CD4-positive, alpha-beta T cell treated with Interleukin-15 for 1 hour (primary cell): ENCODE results near the gene PRR29.
"Not testable (repeated sequence)": the region's sequence is repeated elsewhere in the genome, so short reads cannot be mapped to it uniquely, and the experiment has no call there.

Experiments
- DNase-seq: peaks from one replicate; pipeline ENCODE4 v3.0.0-alpha.2; 2020

The PRR29 gene

DNA sequence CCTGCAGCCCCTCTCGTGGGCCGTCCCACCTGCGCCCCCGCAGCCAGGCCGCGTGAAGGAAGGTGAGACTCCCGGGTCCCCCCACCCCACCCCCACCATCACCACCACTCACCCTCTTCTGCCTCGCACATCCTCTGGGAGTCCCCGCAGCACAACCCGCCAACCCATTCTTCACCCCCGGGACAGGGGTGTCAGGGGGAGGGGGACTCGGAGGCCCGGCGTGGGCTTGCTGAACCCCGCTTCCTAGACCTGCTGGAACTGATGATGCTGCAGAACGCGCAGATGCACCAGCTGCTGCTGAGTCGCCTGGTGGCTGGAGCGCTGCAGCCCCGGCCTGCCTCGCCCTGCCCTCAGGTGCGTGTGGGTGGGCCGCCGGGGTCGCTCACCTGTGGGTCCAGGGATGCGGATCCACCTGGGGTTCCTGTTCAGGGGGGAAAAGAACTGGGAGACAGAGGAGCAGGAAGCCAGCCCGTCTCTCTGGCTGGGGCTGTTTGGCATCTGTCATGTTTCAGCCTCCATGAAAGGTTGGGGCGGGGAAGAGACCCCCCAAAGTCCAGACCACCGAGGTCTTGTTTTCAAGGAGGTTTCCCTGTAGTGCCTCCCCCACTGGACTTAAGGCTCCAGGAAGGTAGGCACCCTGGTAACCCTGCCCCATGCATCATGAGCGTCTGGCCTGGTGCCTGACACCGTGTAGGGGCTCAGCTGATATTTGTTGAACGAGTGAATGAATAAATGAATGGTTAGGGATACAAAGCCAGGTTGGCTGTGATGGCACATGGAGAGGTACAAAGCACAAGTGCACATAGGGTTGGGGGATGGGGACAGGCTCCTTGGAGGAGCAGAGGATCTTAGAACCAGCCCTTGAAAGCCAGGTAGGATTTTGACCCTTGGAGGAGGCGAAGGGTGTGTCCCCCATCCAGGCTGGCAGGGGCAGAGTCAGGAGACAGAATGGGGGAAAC is 849 bp downstream of the PRR29 start:
- no peak for DNase-seq

DNA sequence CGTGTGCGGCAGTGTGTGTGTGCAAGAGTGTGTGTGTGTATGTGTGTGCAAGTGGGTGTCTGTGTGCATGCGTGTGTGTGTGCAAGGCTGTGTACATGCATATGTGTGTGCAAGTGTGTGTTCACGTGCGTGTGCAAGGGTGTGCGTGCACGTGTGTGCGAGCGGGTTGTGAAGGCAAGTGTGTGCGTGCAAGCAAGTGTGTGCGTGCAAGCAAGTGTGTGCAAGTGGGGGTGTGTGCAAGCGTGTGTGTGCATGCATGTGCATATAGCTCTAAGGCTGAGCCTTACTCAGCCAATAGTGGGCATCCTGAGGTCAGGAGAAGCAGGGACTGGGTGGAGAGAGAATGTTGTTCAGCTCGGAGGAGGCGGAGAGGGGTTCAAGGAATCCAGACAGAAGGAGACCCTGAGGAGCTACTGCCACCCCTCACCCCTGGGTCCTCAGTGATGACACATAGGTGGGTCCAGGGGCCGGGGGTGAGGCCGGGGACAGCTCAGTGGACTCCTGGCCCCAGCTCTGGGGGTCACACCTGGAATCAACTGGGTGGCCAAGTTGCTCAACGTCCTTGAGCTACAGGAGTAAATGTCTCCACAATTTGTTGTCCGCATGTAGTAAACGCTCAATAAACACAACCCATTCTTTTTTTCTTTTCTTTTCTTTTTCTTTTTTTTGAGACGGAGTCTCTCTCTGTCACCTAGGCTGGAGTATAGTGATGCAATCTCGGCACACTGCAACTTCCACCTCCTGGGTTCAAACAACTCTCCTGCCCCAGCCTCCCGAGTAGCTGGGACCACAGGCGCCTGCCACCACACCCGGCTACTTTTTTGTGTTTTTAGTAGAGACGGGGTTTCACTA is 1.8 kb downstream of the PRR29 start:
- no peak for DNase-seq

DNA sequence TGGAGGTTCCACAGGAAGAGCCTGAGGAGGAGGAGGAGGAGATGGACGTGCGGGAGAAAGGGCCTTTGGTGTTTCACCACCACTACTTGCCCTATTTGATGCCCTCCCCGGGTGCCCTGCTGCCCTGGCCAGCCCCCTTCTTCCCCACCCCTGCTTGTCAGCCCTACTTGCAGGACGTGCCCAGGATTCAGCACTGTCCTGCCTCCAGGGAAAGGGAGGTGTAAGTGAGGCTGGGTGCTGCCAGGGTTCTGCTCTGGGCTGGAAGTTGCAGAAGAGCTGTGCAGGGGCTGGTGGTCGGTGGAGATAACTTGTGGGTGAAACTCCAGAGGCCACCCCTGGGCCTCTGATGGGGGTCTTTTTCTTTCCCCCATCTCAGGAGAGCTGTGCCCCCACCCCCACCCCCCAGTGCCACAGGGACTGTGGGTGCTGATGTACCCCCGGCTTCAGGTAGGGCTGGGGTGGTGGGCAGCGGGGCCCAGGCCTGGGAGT is 3.0 kb downstream of the PRR29 start:
- no peak for DNase-seq

DNA sequence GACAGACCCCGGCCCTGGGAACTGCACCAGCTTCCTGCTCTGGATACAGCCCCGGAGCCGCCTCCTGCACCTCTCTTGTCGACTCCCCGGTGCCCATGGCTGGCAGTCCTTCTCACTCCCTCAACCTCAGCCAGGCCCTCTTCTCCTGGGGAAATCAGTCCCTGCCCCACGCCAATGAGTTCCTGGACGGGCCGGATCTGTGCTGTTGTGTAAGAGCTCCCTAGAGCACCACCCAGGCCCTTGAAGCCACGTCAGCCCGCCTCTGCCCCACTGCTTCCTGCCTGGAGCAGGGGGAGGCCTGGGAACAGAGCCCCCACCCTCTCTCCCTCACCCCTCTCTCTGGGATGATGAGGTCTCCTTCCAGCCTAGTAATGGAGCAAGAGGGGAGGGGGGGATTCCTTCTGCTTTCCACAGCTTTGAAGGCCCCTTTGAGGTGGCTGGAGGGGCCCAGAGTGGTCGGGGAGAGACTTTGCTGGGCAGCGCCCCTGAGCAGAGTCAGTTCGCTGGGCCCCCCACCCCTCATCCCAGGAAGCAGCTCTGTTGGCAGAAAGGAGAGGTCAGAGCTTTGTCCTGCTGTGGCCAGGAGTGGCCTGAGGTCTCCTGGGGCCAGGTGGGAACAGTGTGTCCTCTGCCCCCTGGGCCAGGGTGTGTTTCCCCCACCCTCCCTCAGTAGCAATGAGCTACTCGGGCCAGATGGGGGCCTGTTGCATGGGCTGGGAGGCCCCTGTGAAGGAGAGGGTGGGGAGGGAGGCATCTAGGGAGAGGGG is 3.8 kb downstream of the PRR29 start:
- peak; percentile 41 for DNase-seq

DNA sequence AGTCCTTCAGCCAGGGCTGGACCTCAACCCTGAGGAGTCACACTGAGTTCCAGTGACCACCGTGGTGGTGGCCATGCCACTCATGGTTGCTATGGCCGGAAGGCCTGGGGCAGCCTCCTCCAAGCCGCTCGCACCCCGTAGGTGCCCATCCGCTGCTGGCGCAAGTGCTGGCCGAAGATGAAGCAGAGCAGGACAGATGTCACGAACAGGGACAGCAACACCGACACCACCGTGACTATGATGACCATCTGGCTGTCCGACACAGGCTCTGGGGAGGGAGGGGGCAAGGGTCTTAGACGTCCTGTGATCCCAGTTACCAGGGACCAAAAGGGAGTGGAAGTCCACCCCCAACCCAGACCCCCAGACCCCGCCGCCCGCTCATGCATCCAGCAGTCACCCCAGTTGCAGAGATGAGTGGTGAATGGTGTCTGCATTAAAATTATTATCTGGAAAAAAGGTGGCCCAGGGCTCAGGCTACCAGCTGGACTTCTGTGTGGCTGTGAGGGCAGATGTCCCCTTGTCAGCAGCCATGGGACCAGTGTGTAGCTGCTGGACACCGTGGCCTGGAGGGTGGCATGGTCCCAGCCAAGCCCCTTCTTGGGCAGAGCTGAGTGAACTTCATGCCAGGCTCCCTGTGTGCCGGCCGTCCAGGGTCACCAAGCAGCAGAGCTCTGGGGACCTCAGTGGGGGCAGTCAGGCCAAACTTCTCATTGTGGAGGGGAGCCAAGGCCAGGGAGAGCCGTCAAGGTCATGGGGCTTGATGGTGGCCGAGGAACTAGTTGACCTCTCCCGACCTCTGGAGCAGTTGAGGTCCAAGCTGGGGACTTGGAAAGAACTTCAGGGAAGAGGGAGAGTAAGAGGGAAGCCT is 4.7 kb downstream of the PRR29 start:
- DNase-seq = no peak

DNA sequence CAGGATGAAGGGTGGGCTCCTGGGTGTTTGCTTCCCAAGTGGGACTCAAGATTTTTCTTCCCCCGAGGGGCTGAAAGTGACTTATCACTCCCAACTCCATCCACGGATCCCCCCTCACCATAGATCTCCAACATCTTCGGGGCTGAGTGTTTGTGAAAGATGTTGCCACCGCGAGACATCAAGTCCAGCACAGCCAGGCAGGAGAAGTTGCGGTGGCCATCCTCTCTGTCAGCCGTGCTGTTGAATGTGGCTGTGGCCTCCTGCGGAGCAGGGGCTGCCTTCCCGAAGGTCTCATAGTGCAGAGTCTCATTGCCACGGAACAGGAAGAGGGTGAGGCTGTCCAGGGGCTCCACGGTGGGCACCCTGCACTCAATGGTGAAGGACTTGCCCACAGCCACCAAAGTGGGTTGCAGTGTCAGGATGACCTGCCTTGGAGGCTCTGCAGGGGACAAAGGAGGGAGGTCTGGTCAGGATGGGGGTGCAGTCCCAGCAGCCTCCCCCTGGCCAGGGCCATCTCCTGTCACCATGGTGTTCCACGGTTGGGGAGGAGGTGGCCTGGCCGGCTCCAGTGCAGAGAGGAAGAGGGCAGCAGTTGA is 5.5 kb downstream of the PRR29 start:
- no peak for DNase-seq

DNA sequence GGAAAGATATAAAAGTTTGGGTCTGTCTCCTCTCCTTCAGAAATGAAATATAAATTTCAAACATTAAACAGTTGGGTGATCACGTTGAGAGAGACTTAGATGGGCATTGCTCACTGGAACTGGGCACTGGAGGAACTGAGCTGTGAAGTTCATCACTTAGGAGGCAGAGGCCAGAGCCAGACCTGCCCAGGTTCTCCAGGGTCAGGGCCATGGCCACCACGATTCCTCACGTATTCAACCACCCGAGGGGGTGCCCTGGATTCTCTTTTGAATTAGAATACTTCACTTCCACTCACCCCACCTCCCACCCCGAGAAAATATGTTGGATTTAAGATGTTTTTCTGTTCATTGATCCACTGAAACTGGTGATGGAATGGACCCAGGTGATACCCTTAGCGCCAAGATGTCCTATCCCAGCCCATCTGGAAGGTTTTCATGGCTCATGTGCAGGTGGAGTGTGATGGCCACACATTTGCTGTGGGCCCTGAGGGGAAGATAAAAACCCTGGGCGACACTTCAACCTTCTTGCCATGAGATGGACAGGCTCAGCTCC is 6.1 kb downstream of the PRR29 start:
- DNase-seq = no peak

DNA sequence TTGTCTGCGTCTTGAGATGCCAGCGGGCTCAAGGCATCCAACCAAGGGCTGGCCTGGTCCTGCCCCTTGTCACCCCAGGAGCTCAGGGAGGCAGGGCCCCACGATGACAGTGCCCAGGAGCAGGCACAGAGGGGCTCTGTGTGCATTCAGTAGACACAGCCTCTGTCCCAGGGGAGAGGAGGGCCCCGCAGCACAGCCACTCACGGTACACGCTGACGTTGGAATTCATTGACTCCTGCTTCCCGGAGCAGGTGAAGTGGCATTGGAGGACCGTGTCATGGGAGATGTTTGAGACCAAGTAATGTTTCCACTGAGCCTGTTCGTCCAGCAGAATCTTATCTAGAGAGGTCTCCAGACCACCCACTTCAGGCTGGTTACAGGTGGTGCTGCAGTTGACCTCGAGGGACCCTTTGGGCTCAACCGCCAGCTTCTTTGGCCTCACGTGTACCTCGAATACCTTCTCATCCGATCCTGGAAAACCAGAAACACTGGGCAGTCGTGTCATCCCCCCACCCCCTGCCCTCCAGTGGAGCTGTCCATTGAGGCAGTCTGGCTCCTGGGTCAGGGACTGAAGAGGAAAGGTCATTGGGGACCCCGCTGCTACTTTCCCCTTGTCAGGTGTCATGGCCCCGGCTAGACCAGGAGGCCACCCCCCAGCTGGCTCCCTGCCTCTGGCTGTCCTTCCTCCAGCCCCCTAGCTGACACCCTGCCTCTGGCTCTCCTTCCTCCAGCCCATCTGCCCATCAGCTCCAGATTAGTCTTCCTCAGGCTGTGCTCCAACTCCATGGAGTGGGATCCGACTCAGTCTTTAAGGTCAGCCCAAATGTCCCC is 7.0 kb downstream of the PRR29 start:
- DNase-seq = no peak

DNA sequence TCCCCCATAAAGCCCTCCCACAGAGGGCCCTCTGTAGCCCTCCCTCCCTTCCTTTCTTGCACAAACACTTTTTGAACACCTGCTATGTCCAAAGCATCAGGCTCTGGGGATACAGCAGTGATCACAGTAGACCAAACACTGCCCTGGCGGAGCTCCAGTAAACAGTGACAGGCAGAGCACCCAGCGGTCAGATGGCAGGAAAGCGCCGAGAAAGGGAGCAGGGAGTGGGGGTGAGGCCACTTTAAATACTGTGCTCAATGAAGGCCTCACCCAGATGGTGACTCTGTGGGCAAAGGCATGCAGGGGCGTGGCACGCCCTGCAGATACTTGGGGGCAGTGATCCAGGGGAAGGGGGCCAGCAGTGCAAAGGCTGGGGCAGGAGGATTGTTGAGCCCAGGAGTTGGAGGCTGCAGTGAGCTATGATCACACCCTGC is 7.6 kb downstream of the PRR29 start:
- DNase-seq = no peak

DNA sequence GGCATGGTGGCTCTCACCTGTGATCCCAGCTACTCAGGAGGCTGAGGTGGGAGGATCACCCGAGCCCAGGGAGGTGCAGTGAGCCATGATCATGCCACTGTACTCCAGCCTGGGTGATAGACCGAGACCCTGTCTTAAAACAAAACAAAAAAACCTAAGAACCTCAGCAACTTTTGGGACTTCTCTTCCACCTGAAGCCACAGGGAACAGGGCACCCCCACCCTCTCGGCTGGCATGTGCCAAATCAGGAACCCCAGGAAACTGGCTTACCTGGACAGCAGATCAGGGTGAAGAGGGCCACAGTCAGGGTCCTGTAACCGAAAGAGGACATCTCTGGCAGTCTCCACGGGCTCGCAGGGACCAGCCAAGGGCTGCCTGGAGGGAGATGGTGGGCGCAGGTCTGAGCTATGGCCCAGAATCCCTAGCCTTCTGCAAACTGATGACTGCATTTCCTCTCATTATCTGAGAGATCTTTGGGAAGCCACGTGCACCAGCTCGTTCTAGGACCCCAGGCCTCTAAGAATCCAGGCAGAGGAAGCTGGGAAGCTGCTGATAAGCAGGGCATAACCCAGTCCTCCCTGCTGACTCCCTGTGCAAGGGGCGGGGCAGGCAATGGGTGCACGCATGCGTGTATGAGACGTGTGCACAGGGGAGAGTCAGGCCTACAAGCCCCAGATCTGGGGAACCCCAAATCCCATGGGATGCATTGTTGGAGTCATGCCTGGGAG is 8.4 kb downstream of the PRR29 start:
- no peak for DNase-seq

DNA sequence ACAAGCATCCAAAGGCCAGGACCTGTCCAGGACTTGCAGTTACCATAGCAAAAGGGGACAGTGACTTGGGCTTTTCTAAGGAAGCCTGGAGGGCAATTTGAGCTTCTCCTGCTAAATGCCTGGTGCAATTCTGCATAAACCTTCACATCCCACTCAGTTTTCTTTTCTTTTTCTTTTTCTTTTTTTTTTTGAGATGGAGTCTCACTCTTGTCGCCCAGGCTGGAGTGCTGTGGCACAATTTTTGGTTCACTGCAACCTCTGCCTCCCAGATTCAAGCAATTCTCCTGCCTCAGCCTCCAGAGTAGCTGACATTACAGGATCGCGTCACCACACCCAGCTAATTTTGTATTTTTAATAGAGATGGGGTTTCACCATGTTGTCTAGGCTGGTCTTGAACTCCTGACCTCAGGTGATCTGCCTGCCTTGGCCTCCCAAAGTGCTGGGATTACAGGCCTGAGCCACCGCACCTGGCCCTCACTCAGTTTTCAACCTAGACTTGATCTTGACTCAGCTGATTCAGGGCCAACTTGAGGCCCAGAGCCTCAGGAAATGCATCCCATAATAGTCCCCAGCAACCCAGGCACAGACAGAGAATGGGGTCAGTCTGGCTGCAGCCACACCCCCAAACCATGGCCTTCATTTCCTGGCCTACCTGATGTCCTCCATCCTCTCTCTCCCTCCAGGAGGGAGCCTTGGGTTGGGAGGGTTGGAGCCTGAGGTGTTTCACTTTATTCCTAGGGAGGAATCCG is 9.1 kb downstream of the PRR29 start:
- not testable (repeated sequence) for DNase-seq

DNA sequence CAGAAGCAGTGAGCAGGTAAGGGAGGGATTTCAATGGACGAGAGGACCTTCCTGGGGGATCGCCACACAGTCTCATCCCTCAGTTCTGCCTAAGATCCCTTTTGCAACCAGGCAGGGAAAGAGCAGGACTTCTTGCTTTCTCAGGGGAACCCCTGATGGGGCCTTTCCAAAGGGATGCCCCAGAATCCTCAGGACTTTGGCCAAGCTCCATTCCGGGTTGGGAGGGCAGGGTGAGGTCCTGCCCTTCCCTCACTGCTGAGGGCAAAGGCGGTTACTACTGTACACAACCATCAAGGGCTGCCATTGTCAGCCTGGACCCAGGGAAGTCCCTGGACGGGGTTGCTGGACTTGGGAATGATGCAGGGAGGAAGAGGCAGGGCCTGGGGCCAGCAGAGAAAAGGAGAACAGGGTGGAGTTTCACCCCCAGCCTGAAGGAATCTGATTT is 9.7 kb downstream of the PRR29 start:
- DNase-seq = no peak

DNA sequence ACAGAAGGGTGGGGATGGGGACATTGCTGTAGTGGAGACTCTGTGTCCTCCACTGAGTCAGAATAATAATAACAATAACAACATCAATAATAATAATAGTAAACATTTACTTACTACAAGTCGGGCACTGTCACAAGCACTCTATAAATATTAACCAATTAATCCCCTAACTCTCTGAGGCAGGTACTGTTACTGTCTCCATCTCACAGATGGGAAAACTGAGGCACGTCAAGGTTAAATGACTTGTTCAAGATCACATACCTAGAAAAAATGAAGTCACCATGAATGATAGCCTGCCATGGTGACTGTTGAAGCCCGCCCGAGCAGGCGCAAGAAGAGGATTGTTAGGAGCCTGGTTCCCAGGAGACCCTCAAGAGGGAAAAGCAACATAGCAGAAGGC is 10.2 kb downstream of the PRR29 start:
- DNase-seq = no peak

DNA sequence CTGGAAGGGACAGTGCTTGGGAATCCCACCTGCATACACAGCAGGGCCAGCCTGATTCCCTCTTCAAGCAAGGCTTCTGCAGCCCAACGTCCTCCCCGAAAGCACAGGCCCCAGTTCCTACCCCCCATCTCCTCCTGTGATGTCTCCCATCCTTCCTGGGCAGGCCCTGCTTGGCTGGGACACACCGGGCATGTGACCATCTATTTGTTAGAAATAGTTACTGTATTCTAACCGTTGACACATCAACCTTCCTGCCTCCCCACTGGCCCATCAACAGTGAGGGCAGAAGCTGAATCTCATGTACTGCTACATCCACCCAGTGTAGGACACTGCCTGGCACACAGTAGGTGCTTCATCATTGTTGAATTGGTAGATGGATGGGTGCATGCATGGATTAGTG is 10.7 kb downstream of the PRR29 start:
- no peak for DNase-seq

DNA sequence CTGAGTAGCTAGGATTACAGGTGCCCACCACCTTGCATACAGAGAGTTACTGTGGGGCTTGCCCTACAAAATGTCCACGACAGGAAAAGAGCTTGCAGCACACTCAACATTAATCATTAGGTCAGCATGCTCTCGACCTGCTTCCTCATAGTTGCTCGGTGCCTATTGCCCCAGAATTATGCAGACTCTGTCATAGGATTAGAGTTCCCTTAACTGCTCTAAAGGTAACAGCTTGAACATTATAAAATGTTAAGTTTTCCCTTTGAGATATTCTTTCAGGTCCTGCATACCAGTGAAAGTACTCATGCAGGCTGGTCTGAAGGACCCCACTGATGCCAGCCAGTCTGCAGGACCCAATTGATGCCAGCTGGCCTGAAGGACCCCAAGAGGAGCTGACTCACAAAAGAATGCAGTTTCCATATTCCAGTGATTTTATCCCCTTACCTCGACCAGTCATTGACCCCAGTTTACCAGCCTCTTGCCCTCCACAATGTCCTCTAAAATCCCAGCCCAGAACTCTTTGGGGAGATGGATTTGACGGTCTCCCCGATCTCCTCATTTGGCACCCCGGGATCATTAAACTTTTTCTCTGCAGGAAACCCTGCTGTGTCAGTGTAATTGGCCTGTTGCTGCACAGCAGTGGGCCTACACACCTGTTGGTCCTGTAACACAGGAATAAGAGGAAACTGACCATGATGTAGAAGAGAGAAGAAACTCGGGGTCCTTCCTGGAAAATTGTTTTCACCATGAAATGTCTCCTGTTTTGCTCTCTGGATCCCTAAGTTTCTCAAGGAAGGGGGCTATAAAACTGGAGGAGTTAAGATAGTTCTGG is 11.6 kb downstream of the PRR29 start:
- DNase-seq = no peak

DNA sequence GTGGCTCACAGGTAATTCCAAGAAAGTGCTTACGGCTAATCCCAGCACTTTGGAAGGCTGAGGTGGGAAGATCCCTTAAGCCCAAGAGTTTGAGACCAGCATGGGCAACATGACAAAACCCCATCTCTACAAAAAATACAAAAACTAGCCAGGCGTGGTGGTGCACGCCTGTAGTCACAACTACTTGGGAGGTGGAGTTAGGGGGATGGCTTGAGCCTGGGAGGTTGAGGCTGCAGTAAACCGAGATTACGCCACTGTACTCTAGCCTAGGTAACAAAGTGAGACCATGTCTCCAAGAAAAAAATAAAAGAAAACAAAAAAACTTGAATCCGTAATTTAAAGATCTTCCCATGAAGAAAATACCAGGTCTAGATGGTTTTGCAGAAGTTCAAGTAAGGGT is 17.3 kb downstream of the PRR29 start:
- no peak for DNase-seq

DNA sequence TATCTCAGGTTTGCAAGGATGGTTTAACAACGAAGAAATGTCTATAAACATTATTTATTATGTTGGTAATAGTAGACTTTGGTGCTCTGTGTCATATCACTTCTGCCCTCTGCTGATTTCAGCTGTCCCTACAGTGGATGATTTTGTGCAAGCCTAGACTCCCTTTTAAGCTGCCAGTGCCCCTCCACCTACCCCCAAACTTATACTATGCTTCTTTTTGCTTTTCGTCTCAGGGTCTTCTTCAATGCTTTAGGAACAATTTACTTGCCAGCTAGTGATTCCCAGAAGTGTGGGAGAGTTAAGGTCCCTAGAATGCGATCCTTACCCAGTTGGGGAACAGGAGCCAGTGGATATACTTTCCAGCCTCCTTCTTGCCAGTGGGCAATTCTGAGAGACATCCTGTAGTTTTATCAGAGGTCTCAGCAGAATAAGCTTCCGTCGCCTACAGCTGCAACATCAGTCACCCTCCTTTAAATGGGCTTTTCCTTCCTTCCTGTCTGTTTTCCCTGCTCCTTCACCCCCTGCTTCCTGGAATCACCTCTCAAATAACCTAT is 18.2 kb downstream of the PRR29 start:
- DNase-seq = no peak
